Caco-2 (cell line): ENCODE data around the gene RERE. TPM values are rescaled to one million over a fixed set of nuclear protein-coding genes. Genes with fewer than 3 reads are reported as not detected.

ENCODE experiments used
- BruUV-seq: library from RNA; stranded (reverse); fragments of 400-500 nt; replicated peaks from 2 replicates; lab custom pipeline; 2021; lab: Mats Ljungman, UMichigan
- CTCF ChIA-PET: fragments of 300-600 bp; sonication (Branson Sonifier 250); formaldehyde crosslinking; loops from one replicate; lab custom pipeline; 2022; ENCODE audit warnings: antibody characterized with exemption; lab: Charles Lee
- POLR2A ChIA-PET: fragments of 300-600 bp; sonication (Branson Sonifier 250); formaldehyde crosslinking; loops from one replicate; lab custom pipeline; 2022; ENCODE audit warnings: antibody characterized with exemption; lab: Charles Lee
- DNase-seq, 2 experiments: peaks; one replicate each; pipeline versions ENCODE4 v3.0.0 to v3.0.0-alpha.2; 2020 to 2022
- H3K27me3 ChIP-seq: replicated peaks from 2 replicates; pipeline ENCODE4 v1.6.0; 2011; ENCODE audit warnings: low read length; ENCODE audit not compliant: control insufficient read depth, insufficient read depth
- H3K36me3 ChIP-seq: 2 replicates; pipeline ENCODE4 v1.5.1; 2011; ENCODE audit warnings: low read length; ENCODE audit not compliant: control insufficient read depth, insufficient read depth
- H3K4me1 ChIP-seq: fragments of 250-450 bp; sonication (Bioruptor Pico); 2 replicates; pipeline ENCODE4 v1.5.1; 2020; ENCODE audit warnings: mild to moderate bottlenecking
- H3K4me3 ChIP-seq: 2 replicates; pipeline ENCODE4 v1.5.1; 2011; ENCODE audit warnings: low read depth, mild to moderate bottlenecking, control low read depth, low read length
- H3K9me3 ChIP-seq: fragments of 250-450 bp; sonication (Bioruptor Pico); 2 replicates; pipeline ENCODE4 v1.5.1; 2020; ENCODE audit warnings: mild to moderate bottlenecking, moderate library complexity
- H3K27ac Mint-ChIP-seq: one replicate; pipeline ENCODE4 v1.8.0; 2022; ENCODE audit warnings: mixed read lengths; ENCODE audit not compliant: unreplicated experiment
- H3K27me3 Mint-ChIP-seq: one replicate; pipeline ENCODE4 v1.8.0; 2022; ENCODE audit warnings: mixed read lengths; ENCODE audit not compliant: insufficient read depth, unreplicated experiment
- H3K36me3 Mint-ChIP-seq: one replicate; pipeline ENCODE4 v1.8.0; 2022; ENCODE audit warnings: mild to moderate bottlenecking, mixed read lengths; ENCODE audit not compliant: insufficient read depth, unreplicated experiment
- H3K4me1 Mint-ChIP-seq: one replicate; pipeline ENCODE4 v1.8.0; 2022; ENCODE audit warnings: low read depth, mixed read lengths; ENCODE audit not compliant: unreplicated experiment
- H3K4me3 Mint-ChIP-seq: one replicate; pipeline ENCODE4 v1.8.0; 2022; ENCODE audit warnings: mild to moderate bottlenecking, moderate library complexity, mixed read lengths; ENCODE audit not compliant: unreplicated experiment
- H3K9me3 Mint-ChIP-seq: one replicate; pipeline ENCODE4 v1.8.0; 2022; ENCODE audit warnings: mixed read lengths; ENCODE audit not compliant: unreplicated experiment
- intact Hi-C: fragments of 100-400 bp; cut with micrococcal nuclease; formaldehyde crosslinking; loops from one replicate; pipeline ENCODE4 v1.10.0; 2022; ENCODE audit not compliant: unreplicated experiment
- total RNA-seq: library from RNA; stranded (reverse); gene quantifications from 2 replicates; pipeline ENCODE4 v1.2.3, GENCODE V29; 2022
- TF ChIP-seq, protein P1 (sequence below), 2 experiments: fragments of 200-600 bp in 1 of 2; IDR thresholded peaks; 1 replicate in 1 of 2; 2 replicates in 1 of 2; pipeline versions ENCODE4 v1.5.1 to v1.8.0; 2011 to 2022; ENCODE audit warnings: antibody characterized with exemption in 1 of 2, control low read depth in 1 of 2, inconsistent platforms in 1 of 2, low read depth in 1 of 2, low read length in 1 of 2, mild to moderate bottlenecking in 1 of 2, moderate library complexity in 1 of 2; ENCODE audit not compliant: insufficient read depth in 1 of 2, severe bottlenecking in 1 of 2, unreplicated experiment in 1 of 2

Gene RERE
- total RNA-seq, 1 experiment from 2014 or later: 85.2 TPM

DNA sequence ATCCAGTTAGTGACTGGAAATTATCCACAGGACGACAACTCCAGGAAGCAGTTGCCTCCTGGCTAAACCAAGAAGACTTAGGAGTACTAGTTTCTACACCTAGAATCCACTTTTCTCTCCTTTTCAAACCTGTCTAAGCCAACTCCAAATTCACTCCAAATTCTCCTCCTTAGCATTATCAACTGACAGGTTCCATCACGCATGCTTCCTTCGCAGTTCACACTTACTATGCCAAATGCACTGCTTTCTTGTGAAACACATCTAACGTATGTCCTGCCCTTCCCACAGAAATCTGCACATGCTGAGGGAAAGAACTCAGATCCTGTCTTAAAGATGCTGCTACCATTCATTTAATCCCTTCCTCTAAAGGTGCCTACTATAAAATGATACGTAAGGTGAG lies 225.9 kb downstream of the RERE start:
- POLR2A ChIA-PET: no interaction called here
- no peak for DNase-seq
- TF ChIP-seq, protein P1, sequence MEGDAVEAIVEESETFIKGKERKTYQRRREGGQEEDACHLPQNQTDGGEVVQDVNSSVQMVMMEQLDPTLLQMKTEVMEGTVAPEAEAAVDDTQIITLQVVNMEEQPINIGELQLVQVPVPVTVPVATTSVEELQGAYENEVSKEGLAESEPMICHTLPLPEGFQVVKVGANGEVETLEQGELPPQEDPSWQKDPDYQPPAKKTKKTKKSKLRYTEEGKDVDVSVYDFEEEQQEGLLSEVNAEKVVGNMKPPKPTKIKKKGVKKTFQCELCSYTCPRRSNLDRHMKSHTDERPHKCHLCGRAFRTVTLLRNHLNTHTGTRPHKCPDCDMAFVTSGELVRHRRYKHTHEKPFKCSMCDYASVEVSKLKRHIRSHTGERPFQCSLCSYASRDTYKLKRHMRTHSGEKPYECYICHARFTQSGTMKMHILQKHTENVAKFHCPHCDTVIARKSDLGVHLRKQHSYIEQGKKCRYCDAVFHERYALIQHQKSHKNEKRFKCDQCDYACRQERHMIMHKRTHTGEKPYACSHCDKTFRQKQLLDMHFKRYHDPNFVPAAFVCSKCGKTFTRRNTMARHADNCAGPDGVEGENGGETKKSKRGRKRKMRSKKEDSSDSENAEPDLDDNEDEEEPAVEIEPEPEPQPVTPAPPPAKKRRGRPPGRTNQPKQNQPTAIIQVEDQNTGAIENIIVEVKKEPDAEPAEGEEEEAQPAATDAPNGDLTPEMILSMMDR (IDR thresholded peaks at IDR 0.05; ENCODE audit: insufficient read depth in 1 of 2, low read depth in 1 of 2, low read length in 1 of 2, severe bottlenecking in 1 of 2, unreplicated experiment in 1 of 2): no peak
- no peak overlapping the region for H3K4me3 ChIP-seq
- peaks cover 1% of the 10 kb centered on the region; the same call in 1 of the 2 replicates for H3K36me3 ChIP-seq
- intact Hi-C loops: no loop called here
- CTCF ChIA-PET: no interaction called here
- peaks cover 24% of the 10 kb centered on the region for H3K4me1 Mint-ChIP-seq
- H3K4me1 ChIP-seq: 0 out of 2 replicates have a peak, but pooled peaks cover 3% of the 10 kb centered on the region
- peaks cover 28% of the 10 kb centered on the region for H3K36me3 Mint-ChIP-seq
- no peaks in the 10 kb centered on the region for H3K9me3 ChIP-seq
- no peak overlapping the region for H3K4me3 Mint-ChIP-seq
- no peaks in the 10 kb centered on the region for H3K27me3 ChIP-seq
- no peaks in the 10 kb centered on the region for H3K27me3 Mint-ChIP-seq
- no peak overlapping the region for H3K27ac Mint-ChIP-seq
- H3K9me3 Mint-ChIP-seq: no peaks in the 10 kb centered on the region
- BruUV-seq: no TSS peak

DNA sequence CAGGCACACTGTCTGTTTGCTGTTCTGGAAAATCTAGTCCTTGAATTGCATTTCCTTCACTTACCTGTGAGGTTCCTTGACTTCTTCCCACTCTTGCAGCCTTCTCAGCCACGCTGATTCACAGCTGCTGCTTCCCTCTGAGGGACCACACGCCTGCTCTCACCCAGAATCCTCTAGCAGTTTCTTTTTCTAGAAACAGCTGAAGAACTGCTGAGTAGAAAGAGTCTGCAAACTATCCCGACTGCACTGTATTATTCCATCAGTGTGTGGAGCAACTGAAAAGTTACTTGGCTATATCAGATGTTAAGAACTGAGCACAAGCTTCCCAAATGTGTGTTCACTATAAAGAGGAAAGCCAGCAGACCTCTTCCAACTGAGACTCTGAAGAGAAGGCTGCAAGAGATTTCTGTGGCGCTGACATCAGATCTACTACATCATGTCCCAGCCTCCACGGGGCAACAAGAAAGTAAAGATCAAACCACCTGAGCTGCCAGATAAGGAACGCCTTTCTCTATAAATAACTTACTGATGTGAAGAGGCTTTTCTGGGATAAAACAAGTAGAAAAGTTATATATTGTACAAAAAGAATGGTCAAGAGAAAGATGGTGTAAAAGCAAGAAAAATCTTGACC lies 226.6 kb downstream of the RERE start:
- Mint-ChIP-seq H3K4me3 (no peak overlapping the region), H3K36me3 (peaks cover 28% of the 10 kb centered on the region), H3K9me3 (no peaks in the 10 kb centered on the region), H3K27ac (peak overlapping the region; percentile 61), H3K4me1 (peaks cover 24% of the 10 kb centered on the region), H3K27me3 (no peaks in the 10 kb centered on the region)
- POLR2A ChIA-PET: no interaction called here
- TF ChIP-seq, protein P1 (IDR thresholded peaks at IDR 0.05; ENCODE audit: insufficient read depth in 1 of 2, low read depth in 1 of 2, low read length in 1 of 2, severe bottlenecking in 1 of 2, unreplicated experiment in 1 of 2): no peak
- Histone ChIP-seq H3K36me3 (peaks cover 1% of the 10 kb centered on the region; the same call in 1 of the 2 replicates), H3K4me3 (no peak overlapping the region), H3K9me3 (no peaks in the 10 kb centered on the region), H3K27me3 (no peaks in the 10 kb centered on the region), H3K4me1 (0 out of 2 replicates have a peak, but pooled peaks cover 3% of the 10 kb centered on the region)
- no TSS peak for BruUV-seq
- DNase-seq: no peak
- CTCF ChIA-PET: no interaction called here
- intact Hi-C loops: no loop called here

DNA sequence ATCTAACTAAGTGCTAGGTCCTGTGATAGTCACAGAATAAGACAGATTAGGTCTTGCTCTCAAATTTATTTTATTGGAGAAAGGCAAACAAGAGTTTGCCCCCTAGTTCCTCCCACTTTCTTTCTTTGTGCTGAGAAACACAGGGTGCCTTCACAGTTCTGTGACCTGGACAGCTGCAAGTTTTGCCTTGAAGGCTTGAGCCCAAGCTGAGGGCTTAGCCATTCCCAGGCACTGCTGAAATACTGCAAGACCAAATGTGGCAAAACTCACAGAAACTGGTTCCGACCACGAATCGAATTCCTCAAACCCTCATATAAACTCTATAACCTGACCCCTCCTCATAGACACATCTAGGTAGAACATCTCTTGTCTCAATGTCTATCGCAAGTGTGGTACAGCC lies 227.9 kb downstream of the RERE start:
- DNase-seq: no peak
- H3K27ac Mint-ChIP-seq: peak overlapping the region; percentile 71
- no peaks in the 10 kb centered on the region for H3K27me3 Mint-ChIP-seq
- ChIA-PET CTCF (interaction anchor here (0.5 kb wide), 1 partner anchor 260 kb away, joined by 3 read pairs; no protein-coding TSS in a partner anchor), POLR2A (no interaction called here)
- TF ChIP-seq, protein P1 (IDR thresholded peaks at IDR 0.05; ENCODE audit: insufficient read depth in 1 of 2, low read depth in 1 of 2, low read length in 1 of 2, severe bottlenecking in 1 of 2, unreplicated experiment in 1 of 2): no peak
- H3K4me1 Mint-ChIP-seq: peaks cover 24% of the 10 kb centered on the region
- intact Hi-C loops: no loop called here
- no peak overlapping the region for H3K4me3 ChIP-seq
- H3K9me3 Mint-ChIP-seq: no peaks in the 10 kb centered on the region
- no peak overlapping the region for H3K4me3 Mint-ChIP-seq
- H3K27me3 ChIP-seq: no peaks in the 10 kb centered on the region
- H3K36me3 ChIP-seq: peaks cover 1% of the 10 kb centered on the region; the same call in 1 of the 2 replicates
- 0 out of 2 replicates have a peak, but pooled peaks cover 3% of the 10 kb centered on the region for H3K4me1 ChIP-seq
- H3K9me3 ChIP-seq: no peaks in the 10 kb centered on the region
- no TSS peak for BruUV-seq
- peaks cover 30% of the 10 kb centered on the region for H3K36me3 Mint-ChIP-seq
